ENCODE results near the gene ZMAT3.

ZMAT3 gene

DNA sequence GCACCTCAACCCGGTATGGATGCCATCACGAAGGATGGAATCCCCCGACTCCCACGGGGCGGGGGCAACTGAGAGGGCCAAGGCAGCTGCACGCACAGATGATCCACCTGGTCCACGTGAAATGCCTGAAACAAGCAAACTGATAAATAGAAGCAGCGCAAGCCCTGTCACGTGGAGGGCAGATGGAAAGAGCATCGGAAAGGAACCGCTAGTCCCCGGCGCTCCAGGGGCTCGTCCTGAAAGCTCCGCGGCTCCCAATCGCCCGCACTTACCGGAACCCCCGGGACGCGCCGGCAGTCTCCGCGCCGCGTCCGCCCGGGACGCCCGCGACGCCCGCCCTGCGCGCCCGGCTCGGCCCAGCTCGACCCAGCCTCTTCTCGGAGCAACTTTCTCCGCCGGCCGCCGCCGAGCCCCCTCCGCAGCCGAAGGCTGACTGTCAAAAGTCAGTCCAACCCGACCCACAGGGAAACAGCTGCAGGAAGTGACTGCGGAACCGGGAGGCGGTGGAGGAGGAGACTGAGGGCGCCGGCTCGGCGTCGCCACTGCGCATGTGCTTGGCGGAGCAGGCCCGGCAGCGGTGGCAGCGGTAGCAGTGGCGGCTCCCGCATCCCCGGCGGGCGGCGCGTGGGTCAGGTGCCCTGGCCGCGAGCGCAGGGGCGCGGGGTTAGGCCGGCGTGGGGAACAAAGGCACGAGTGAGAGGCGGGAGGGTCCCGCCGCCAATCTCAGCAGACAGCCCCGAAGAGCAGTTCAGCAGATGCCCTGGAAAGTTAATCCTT lies at the start of gene ZMAT3 (continued):
- TF ChIP-seq, protein P1, sequence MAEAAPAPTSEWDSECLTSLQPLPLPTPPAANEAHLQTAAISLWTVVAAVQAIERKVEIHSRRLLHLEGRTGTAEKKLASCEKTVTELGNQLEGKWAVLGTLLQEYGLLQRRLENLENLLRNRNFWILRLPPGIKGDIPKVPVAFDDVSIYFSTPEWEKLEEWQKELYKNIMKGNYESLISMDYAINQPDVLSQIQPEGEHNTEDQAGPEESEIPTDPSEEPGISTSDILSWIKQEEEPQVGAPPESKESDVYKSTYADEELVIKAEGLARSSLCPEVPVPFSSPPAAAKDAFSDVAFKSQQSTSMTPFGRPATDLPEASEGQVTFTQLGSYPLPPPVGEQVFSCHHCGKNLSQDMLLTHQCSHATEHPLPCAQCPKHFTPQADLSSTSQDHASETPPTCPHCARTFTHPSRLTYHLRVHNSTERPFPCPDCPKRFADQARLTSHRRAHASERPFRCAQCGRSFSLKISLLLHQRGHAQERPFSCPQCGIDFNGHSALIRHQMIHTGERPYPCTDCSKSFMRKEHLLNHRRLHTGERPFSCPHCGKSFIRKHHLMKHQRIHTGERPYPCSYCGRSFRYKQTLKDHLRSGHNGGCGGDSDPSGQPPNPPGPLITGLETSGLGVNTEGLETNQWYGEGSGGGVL (tag by site-specific recombination; IDR thresholded peaks at IDR 0.05), result no peak
- TF ChIP-seq ZFHX2 (tag by site-specific recombination; conservative IDR thresholded peaks at IDR 0.05) (peak; percentile 90), ZNF404 (tag by site-specific recombination; IDR thresholded peaks at IDR 0.05) (no peak), FEZF1 (tag by site-specific recombination; IDR thresholded peaks at IDR 0.05) (peak; percentile 59), KLF7 (tag by site-specific recombination; IDR thresholded peaks at IDR 0.05; ENCODE audit: borderline replicate concordance) (no peak), ZNF324 (tag by site-specific recombination; IDR thresholded peaks at IDR 0.05) (no peak), ZFP3 (tag by site-specific recombination; IDR thresholded peaks at IDR 0.05; ENCODE audit: low read depth) (no peak), ZNF658 (tag by site-specific recombination; IDR thresholded peaks at IDR 0.05) (no peak), ZNF768 (tag by site-specific recombination; IDR thresholded peaks at IDR 0.05) (no peak), ZIC2 (tag by site-specific recombination; IDR thresholded peaks at IDR 0.05) (no peak), MZF1 (tag by site-specific recombination; IDR thresholded peaks at IDR 0.05; ENCODE audit: borderline replicate concordance) (no peak), ZSCAN23 (tag by site-specific recombination; IDR thresholded peaks at IDR 0.05) (no peak), ZSCAN16 (tag by site-specific recombination; IDR thresholded peaks at IDR 0.05) (no peak), ZNF184 (tag by site-specific recombination; IDR thresholded peaks at IDR 0.05) (no peak), ZNF76 (tag by site-specific recombination; IDR thresholded peaks at IDR 0.05; ENCODE audit: borderline replicate concordance, low read depth) (no peak), SP3 (tag by site-specific recombination; IDR thresholded peaks at IDR 0.05) (no peak; the same call in 1 of the 2 replicates), ZNF48 (tag by site-specific recombination; IDR thresholded peaks at IDR 0.05) (no peak), ZNF701 (tag by site-specific recombination; IDR thresholded peaks at IDR 0.05) (no peak), ZNF549 (tag by site-specific recombination; IDR thresholded peaks at IDR 0.05) (no peak), ZNF157 (tag by site-specific recombination; IDR thresholded peaks at IDR 0.05) (no peak), ZNF23 (tag by site-specific recombination; IDR thresholded peaks at IDR 0.05; ENCODE audit: borderline replicate concordance) (no peak), ZNF510 (tag by site-specific recombination; IDR thresholded peaks at IDR 0.05; ENCODE audit: insufficient replicate concordance) (no peak), ZNF132 (tag by site-specific recombination; IDR thresholded peaks at IDR 0.05; ENCODE audit: borderline replicate concordance) (no peak), ZNF843 (tag by site-specific recombination; IDR thresholded peaks at IDR 0.05) (no peak), KLF1 (tag by site-specific recombination; IDR thresholded peaks at IDR 0.05) (no peak), ZFP41 (tag by site-specific recombination; IDR thresholded peaks at IDR 0.05; ENCODE audit: borderline replicate concordance) (no peak), ZNF664 (tag by site-specific recombination; IDR thresholded peaks at IDR 0.05) (no peak), BCL11A (tag by site-specific recombination; IDR thresholded peaks at IDR 0.05; ENCODE audit: low read depth) (no peak), HOXC10 (CRISPR knock-in tag; IDR thresholded peaks at IDR 0.05) (no peak)
- TF ChIP-seq, protein P2, sequence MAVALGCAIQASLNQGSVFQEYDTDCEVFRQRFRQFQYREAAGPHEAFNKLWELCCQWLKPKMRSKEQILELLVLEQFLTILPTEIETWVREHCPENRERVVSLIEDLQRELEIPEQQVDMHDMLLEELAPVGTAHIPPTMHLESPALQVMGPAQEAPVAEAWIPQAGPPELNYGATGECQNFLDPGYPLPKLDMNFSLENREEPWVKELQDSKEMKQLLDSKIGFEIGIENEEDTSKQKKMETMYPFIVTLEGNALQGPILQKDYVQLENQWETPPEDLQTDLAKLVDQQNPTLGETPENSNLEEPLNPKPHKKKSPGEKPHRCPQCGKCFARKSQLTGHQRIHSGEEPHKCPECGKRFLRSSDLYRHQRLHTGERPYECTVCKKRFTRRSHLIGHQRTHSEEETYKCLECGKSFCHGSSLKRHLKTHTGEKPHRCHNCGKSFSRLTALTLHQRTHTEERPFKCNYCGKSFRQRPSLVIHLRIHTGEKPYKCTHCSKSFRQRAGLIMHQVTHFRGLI (tag by site-specific recombination; IDR thresholded peaks at IDR 0.05), result no peak
- TF ChIP-seq, protein P3, sequence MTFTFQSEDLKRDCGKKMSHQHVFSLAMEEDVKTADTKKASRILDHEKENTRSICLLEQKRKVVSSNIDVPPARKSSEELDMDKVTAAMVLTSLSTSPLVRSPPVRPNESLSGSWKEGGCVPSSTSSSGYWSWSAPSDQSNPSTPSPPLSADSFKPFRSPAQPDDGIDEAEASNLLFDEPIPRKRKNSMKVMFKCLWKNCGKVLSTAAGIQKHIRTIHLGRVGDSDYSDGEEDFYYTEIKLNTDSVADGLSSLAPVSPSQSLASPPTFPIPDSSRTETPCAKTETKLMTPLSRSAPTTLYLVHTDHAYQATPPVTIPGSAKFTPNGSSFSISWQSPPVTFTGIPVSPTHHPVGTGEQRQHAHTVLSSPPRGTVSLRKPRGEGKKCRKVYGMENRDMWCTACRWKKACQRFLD (tag by site-specific recombination; IDR thresholded peaks at IDR 0.05), result no peak
- TF ChIP-seq, protein P4, sequence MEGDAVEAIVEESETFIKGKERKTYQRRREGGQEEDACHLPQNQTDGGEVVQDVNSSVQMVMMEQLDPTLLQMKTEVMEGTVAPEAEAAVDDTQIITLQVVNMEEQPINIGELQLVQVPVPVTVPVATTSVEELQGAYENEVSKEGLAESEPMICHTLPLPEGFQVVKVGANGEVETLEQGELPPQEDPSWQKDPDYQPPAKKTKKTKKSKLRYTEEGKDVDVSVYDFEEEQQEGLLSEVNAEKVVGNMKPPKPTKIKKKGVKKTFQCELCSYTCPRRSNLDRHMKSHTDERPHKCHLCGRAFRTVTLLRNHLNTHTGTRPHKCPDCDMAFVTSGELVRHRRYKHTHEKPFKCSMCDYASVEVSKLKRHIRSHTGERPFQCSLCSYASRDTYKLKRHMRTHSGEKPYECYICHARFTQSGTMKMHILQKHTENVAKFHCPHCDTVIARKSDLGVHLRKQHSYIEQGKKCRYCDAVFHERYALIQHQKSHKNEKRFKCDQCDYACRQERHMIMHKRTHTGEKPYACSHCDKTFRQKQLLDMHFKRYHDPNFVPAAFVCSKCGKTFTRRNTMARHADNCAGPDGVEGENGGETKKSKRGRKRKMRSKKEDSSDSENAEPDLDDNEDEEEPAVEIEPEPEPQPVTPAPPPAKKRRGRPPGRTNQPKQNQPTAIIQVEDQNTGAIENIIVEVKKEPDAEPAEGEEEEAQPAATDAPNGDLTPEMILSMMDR (tag by site-specific recombination; IDR thresholded peaks at IDR 0.05), result no peak
- TF ChIP-seq, protein P5, sequence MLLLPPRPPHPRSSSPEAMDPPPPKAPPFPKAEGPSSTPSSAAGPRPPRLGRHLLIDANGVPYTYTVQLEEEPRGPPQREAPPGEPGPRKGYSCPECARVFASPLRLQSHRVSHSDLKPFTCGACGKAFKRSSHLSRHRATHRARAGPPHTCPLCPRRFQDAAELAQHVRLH (tag by site-specific recombination; IDR thresholded peaks at IDR 0.05), result no peak

Data from HEK293 (cell line).